H4 (cell line): ENCODE measurements around the gene ECE2. TPM values are rescaled to one million over a fixed set of nuclear protein-coding genes. Genes with fewer than 3 reads are reported as not detected.

ENCODE experiments used
- DNase-seq: peaks from one replicate; pipeline ENCODE4 v3.0.0-alpha.2; 2015; ENCODE audit warnings: low spot score
- total RNA-seq: library from RNA; depleted of rRNA; stranded (reverse); fragments of >200 nt; shearing (Covaris generic); gene quantifications from 2 replicates; pipeline ENCODE4 v1.2.3, GENCODE V29; 2014; rRNA removed

The ECE2 gene
- not detected in 2 replicates for total RNA-seq

GRCh38 chr3:184275961-184276910 lies at the start of gene ECE2:
TSS of gene ECE2 (plus strand) at chr3:184276022. CDS start at chr3:184276154, 132 bp downstream.
- no peak for DNase-seq

GRCh38 chr3:184227481-184227935 lies 48.3 kb upstream of the ECE2 start:
- DNase-seq, result no peak

- no peak for DNase-seq
Measured at GRCh38 chr3:184228376-184229137, 47.3 kb upstream of the ECE2 start.

GRCh38 chr3:184229394-184230080 lies 46.3 kb upstream of the ECE2 start, which contains the start of gene VWA5B2:
TSS of gene VWA5B2 (plus strand) at chr3:184229585. CDS start at chr3:184230529, 944 bp downstream.
- DNase-seq, result peak; percentile 62

- DNase-seq, result no peak
Measured at GRCh38 chr3:184230081-184230602, 45.7 kb upstream of the ECE2 start.

- no peak for DNase-seq
Measured at GRCh38 chr3:184230603-184231528, 45.0 kb upstream of the ECE2 start.

- no peak for DNase-seq
Measured at GRCh38 chr3:184231671-184232070, 44.2 kb upstream of the ECE2 start.

- peak; percentile 4 for DNase-seq
Measured at GRCh38 chr3:184233127-184233843, 42.5 kb upstream of the ECE2 start.

GRCh38 chr3:184234224-184234623 lies 41.6 kb upstream of the ECE2 start:
- DNase-seq, result peak; percentile 91

GRCh38 chr3:184234671-184235380 lies 41.0 kb upstream of the ECE2 start:
- DNase-seq, result no peak

GRCh38 chr3:184235381-184236032 lies 40.3 kb upstream of the ECE2 start:
- peak; percentile 9 for DNase-seq

GRCh38 chr3:184236033-184236410 lies 39.8 kb upstream of the ECE2 start:
- DNase-seq, result no peak

- no peak for DNase-seq
Measured at GRCh38 chr3:184236636-184237035, 39.2 kb upstream of the ECE2 start.

- no peak for DNase-seq
Measured at GRCh38 chr3:184237211-184237610, 38.6 kb upstream of the ECE2 start.

GRCh38 chr3:184237807-184238206 lies 38.0 kb upstream of the ECE2 start:
- DNase-seq, result no peak

GRCh38 chr3:184238246-184238818 lies 37.5 kb upstream of the ECE2 start:
- DNase-seq, result no peak

GRCh38 chr3:184239221-184239620 lies 36.6 kb upstream of the ECE2 start:
- DNase-seq, result no peak

GRCh38 chr3:184239708-184240107 lies 36.1 kb upstream of the ECE2 start:
- no peak for DNase-seq
